GM23338 (cell line): ENCODE measurements around the gene VPS16.
"Not testable (repeated sequence)": the region's sequence is repeated elsewhere in the genome, so short reads cannot be mapped to it uniquely, and the experiment has no call there.

ENCODE experiments used
- CREB1 ChIP-seq: fragments of 250-450 bp; sonication (Bioruptor Pico); IDR thresholded peaks from 2 replicates; pipeline ENCODE4 v1.5.0; 2020; ENCODE audit warnings: low read depth, mild to moderate bottlenecking, moderate library complexity
- EZH2 ChIP-seq: fragments of 200-600 bp; sonication (generic); IDR thresholded peaks from one replicate; pipeline ENCODE4 v1.8.0; 2017; ENCODE audit warnings: antibody characterized with exemption, mild to moderate bottlenecking, low read depth; ENCODE audit not compliant: unreplicated experiment
- EZH2phosphoT487 ChIP-seq: fragments of 200-600 bp; sonication (generic); IDR thresholded peaks from one replicate; pipeline ENCODE4 v1.8.1; 2018; ENCODE audit warnings: antibody characterized with exemption; ENCODE audit not compliant: unreplicated experiment
- JUNB ChIP-seq: IDR thresholded peaks from one replicate; pipeline ENCODE4 v1.6.1; 2016; ENCODE audit warnings: antibody characterized with exemption; ENCODE audit not compliant: unreplicated experiment
- NANOG ChIP-seq: IDR thresholded peaks from 2 replicates; pipeline ENCODE4 v1.6.1; 2016; ENCODE audit warnings: antibody characterized with exemption, borderline replicate concordance
- POLR2AphosphoS5 ChIP-seq: IDR thresholded peaks from 2 replicates; pipeline ENCODE4 v1.6.1; 2016; ENCODE audit warnings: antibody characterized with exemption, low read depth
- ZNF331 ChIP-seq: fragments of 250-450 bp; sonication (Bioruptor Pico); IDR thresholded peaks from 2 replicates; pipeline ENCODE4 v1.5.0; 2020; ENCODE audit warnings: low read depth, mild to moderate bottlenecking, moderate library complexity
- ZNF462 ChIP-seq: fragments of 250-450 bp; sonication (Bioruptor Pico); IDR thresholded peaks from 2 replicates; pipeline ENCODE4 v1.5.0; 2020; ENCODE audit warnings: mild to moderate bottlenecking, moderate library complexity
- TF ChIP-seq, protein P1 (sequence below), 2 experiments: fragments of 200-600 bp in 1 of 2; sonication (generic) in 1 of 2; conservative IDR thresholded peaks; 2 replicates each; pipeline versions ENCODE4 v1.5.1 to v1.6.1; 2016 to 2017; ENCODE audit warnings: antibody characterized with exemption in 2 of 2, low read depth in 2 of 2, mild to moderate bottlenecking in 2 of 2, moderate library complexity in 1 of 2
- TF ChIP-seq, protein P2 (sequence below): IDR thresholded peaks from one replicate; pipeline ENCODE4 v1.6.1; 2018; ENCODE audit warnings: antibody characterized with exemption; ENCODE audit not compliant: unreplicated experiment
- TF ChIP-seq, protein P3 (sequence below): IDR thresholded peaks from 2 replicates; pipeline ENCODE4 v1.6.1; 2016; ENCODE audit warnings: antibody characterized with exemption

- TF ChIP-seq, protein P1, sequence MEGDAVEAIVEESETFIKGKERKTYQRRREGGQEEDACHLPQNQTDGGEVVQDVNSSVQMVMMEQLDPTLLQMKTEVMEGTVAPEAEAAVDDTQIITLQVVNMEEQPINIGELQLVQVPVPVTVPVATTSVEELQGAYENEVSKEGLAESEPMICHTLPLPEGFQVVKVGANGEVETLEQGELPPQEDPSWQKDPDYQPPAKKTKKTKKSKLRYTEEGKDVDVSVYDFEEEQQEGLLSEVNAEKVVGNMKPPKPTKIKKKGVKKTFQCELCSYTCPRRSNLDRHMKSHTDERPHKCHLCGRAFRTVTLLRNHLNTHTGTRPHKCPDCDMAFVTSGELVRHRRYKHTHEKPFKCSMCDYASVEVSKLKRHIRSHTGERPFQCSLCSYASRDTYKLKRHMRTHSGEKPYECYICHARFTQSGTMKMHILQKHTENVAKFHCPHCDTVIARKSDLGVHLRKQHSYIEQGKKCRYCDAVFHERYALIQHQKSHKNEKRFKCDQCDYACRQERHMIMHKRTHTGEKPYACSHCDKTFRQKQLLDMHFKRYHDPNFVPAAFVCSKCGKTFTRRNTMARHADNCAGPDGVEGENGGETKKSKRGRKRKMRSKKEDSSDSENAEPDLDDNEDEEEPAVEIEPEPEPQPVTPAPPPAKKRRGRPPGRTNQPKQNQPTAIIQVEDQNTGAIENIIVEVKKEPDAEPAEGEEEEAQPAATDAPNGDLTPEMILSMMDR (conservative IDR thresholded peaks at IDR 0.05; ENCODE audit: low read depth in 2 of 2): not testable (repeated sequence)
- not testable (repeated sequence) for TF ChIP-seq EZH2; EZH2phosphoT487; POLR2AphosphoS5; JUNB; ZNF331; CREB1 (CRISPR knock-in tag); NANOG; ZNF462
- TF ChIP-seq, protein P2, sequence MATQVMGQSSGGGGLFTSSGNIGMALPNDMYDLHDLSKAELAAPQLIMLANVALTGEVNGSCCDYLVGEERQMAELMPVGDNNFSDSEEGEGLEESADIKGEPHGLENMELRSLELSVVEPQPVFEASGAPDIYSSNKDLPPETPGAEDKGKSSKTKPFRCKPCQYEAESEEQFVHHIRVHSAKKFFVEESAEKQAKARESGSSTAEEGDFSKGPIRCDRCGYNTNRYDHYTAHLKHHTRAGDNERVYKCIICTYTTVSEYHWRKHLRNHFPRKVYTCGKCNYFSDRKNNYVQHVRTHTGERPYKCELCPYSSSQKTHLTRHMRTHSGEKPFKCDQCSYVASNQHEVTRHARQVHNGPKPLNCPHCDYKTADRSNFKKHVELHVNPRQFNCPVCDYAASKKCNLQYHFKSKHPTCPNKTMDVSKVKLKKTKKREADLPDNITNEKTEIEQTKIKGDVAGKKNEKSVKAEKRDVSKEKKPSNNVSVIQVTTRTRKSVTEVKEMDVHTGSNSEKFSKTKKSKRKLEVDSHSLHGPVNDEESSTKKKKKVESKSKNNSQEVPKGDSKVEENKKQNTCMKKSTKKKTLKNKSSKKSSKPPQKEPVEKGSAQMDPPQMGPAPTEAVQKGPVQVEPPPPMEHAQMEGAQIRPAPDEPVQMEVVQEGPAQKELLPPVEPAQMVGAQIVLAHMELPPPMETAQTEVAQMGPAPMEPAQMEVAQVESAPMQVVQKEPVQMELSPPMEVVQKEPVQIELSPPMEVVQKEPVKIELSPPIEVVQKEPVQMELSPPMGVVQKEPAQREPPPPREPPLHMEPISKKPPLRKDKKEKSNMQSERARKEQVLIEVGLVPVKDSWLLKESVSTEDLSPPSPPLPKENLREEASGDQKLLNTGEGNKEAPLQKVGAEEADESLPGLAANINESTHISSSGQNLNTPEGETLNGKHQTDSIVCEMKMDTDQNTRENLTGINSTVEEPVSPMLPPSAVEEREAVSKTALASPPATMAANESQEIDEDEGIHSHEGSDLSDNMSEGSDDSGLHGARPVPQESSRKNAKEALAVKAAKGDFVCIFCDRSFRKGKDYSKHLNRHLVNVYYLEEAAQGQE: not testable (repeated sequence)
- TF ChIP-seq, protein P3, sequence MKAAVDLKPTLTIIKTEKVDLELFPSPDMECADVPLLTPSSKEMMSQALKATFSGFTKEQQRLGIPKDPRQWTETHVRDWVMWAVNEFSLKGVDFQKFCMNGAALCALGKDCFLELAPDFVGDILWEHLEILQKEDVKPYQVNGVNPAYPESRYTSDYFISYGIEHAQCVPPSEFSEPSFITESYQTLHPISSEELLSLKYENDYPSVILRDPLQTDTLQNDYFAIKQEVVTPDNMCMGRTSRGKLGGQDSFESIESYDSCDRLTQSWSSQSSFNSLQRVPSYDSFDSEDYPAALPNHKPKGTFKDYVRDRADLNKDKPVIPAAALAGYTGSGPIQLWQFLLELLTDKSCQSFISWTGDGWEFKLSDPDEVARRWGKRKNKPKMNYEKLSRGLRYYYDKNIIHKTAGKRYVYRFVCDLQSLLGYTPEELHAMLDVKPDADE: not testable (repeated sequence)
Observed at GRCh38 chr20:2831206-2831605, 9.3 kb upstream of the VPS16 start.
